GM21447 (cell line): ENCODE results near the gene GHRL.

Source experiments
- ATAC-seq: cut with Tn5 transposase; IDR thresholded peaks from one replicate; pipeline ENCODE4 v1.9.1; 2021; ENCODE audit not compliant: unreplicated experiment

Gene GHRL, protein sequence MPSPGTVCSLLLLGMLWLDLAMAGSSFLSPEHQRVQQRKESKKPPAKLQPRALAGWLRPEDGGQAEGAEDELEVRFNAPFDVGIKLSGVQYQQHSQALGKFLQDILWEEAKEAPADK

DNA sequence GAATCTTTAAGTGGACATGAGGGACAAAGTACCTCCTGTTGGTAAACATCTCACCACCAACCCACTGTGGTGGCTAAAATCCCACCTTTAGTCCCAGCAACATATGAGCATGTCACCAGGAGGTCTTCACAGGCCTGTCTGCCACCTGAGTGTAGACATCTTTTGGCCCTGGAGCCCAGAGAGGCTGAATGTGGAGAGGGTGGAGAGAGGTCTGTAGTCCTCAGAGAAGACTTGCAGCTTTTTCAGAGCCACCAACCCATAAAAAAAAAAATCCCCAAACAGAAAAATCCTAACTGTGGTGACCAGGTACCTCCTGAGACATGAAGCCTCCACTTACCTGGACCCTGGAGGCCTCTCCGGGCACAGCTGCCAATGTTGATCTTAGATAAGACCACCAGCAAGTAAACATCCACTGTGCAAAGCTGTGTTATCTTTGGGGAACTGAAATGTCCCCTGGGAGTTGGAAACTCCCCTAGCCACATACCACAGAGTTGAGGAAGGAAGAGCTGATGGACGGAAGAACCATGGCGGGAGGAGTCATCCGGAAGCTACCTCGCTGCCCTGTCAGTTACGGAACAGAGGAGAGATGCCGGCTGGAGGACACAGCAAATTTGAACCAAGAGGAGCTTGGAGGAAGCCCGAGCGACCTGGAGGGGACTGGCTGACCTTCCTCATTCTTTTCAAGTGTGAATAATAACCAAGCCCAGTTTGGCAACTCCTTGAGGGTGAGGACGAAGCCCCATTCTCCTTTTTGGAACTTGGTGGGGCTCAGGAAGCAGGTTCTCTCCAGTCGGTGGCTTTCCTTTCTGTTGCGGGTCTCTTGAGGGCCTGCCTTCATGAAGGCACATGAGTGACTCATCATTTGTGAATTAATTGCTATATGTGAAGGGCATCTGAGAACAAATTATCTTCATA is at the start of gene GHRL:
Gene GHRL, minus strand, starts transcription at position 443 of the 915 bp plus-strand sequence. CDS start 2,767 bp downstream, outside the sequence.
- ATAC-seq: peak; percentile 72

DNA sequence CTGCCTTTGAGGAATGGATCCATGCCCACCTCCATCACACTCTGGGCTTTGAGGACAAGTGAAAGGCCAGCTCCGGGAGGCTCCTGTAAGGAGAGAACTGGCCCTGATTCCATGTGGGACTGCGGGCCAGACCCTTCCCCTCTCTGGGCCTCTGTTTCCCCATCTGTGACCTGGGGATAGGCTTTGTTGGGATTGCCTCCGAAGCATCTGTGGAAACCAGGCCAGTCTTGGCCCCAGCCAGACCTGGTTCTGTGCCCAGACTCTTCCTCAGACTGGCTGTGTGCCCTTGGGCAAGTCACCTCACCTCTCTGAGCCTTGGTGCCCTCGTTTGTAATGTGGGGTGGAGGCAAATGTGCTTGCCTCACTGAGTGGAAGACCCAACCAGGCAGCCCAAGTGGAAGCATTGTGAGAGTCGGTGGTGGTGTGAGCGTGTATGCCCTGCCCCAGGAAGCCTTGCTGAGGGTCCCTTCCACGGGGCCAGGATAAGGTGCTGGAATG is 49.2 kb upstream of the GHRL start:
- no peak for ATAC-seq

DNA sequence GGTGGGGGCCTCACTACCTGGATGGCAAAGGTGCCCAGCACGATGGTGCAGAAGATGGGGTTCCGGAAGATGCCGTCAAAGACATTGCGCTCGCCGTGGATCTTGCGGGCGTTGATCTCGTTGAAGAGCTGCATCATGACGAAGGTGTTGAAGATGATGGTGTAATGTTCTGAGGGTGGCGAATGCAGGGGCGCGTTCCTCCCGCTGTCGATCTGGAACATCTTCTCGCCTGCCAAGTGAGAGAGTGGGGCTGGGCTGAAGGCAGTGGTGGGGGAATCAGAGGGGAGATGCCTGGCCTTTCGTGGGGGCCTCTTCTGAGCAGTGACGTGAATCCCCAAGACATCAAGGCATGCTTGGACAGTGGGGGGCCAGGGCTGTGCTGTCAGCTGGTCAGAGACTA is 47.7 kb upstream of the GHRL start:
- ATAC-seq: no peak

DNA sequence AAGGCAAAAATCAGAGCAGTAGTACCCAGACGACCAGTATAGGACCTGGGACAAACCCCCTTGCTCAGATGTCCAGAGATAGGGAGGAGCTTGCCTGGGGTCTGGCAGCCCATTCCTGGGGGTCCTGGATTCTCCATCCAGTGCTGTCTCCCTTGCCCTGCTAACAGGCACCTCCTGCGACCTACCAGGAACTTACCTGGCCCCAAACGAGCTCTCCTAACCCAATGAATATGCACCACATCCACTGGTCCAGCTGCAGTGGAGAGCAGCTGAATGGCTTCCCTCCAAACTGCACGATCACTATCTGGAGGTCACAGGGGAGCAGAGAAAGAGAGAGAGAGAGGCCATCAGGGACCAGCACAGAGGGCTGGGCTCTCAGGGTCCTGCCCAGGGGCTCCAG is 47.3 kb upstream of the GHRL start:
- ATAC-seq: no peak

DNA sequence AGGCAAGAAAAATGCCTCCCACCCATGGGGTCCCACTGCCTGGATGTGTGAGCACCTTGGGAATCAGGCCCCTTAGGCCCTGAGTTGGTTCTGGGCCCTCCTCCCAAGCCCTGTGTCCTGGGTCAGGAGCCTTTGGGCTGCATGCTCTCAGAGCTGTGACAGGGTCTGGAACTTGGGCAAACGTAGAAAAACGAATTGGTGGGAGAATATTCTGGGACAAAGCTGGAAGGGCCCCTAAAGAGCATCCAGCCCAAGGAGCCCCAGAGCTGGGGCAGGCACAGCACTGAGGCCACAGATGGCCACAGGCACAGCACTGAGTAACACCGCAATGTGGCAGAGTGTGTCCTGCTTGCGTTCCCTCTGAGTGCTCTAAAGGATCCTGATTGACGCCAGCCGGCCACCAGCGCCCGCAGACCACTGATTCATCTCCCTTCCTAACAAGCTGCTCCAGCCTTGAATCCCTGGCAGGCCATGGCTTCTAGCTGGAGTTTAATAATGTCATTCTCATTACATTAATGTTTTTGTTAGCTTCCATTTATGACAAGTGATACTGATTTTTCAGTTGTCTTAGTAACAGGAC is 46.7 kb upstream of the GHRL start:
- ATAC-seq: no peak

DNA sequence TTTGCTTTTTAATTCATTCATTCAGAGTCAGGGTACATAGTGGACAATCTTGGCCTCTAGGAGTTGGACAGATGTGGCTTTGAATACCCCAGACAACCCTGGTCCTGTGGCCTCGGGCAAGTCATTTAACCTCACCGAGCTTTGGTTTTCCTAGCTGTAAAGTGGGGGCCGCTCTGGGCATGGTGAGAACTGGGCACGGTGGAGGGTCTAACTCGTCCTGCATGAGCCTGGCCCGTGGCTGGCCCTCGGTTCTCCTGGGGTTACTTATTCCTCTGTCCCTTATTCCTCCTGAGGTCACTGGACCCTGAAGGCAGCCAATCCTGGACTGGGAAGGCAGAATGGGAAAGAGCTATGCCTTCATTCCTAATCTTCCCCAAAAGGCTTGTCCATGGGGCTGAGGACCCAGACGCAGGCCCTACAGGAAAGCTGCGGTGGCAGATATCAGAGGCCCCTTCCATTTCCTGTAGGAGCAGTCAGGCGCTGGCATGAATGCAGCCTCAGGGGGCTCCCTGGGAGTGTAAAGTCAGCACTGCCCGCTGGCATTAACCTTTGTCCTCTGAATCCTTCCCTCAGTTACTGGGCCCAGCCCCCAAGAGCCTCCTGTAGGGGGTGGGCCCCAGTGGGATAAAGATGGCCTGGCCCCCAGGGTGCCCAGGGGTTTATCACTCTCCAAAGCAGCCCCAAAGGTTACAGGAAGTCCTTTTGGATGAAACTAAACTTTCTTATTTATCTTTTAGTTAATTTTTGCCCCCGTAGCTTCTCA is 46.0 kb upstream of the GHRL start:
- ATAC-seq: no peak

- ATAC-seq: no peak
These were observed 45.4 kb upstream of the GHRL start for GRCh38 chr3:10338164-10338470.

DNA sequence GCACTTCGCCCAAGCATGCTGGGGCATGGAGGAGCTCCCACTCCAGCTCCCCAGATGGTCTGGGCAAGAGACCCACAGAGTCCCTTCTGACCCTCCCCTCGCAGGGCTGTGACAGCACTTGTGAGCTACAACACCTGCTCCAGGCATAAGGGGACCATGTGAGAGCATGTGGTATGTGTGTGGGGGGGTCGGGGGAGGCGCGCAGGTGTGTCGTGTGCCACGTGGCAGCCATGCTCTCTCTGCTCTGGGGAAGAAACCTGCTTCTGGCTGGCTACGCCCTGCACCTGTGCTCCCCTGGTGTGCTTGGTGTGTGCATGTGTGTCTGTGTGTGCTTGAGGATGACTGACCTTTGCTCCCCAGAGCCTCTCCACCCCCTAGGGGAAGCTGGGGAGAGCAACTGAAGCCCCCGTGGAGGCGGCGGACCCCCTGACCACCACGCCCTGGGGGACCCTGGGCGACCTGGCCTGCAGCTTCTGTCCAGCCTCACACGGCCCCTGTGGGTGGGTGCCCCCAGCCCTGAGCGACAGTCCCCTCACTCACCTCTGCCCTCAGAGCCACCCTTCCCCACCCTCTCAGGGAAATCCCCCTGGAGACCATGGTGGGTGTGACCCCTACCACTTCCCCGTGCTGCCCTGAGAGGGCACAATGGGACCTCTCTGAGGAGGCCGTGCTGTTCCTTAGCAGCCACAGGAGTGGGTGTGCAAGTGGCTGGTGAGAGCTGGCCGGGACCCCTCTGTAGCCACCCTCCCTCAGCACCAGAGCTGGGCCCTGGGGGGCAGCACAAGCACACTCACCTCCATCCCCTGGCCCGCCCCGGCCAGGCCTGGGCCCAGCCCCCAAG is 44.8 kb upstream of the GHRL start:
- ATAC-seq: no peak

DNA sequence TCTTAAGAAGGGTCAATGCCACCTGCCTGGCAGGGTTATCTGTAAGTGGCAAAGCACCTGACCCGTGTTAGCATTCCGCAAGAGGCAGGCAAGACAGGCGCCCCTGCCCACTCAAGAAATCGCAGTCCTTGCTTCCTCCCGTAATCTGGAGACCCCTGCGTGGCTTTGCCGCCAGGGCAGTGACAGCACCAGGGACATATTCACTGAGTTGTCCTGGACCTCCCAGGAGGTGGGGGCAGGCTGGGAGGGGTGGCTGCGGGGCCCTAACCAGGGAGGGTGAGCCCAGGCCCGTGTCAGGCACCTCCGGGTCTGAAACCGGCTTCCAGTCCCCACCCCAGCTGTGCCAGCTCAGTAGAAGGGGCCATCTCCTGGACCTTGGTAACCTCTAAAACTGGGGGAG is 44.0 kb upstream of the GHRL start:
- no peak for ATAC-seq

DNA sequence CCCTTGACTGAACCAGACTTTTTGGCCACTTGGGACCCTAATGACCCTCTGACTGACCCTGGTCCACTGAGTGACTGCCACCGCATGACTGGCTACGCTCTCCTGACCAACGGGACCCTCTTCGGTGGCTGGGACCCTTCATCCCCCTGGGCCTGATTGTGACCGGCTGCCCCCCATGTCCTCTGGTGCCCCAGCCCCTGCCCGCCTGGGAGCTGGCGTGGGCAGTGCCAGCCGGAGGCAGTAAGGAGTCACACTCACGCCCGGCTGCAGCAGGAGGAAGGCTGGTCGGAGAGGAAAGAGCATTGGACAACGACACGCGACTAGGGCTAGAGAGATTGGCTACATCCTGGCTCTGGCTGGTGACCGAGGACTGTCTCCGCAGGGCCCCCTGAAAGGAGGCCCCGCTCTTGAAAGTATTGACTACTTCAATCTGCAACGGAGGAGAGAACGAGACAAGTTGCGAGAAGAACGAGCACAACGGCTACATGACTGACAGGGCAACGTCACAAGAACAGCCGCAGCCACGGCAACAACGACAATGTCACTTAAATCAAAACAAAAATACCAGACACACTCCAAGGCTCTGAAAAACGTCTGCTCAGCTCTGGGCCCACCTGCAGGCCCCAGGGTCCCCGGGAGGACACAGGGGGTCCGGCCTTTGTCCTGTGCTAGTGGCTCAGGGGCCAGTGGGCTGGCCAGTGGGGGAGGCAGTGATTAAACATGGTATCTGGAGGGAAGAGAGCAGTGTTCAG is 43.3 kb upstream of the GHRL start:
- no peak for ATAC-seq

DNA sequence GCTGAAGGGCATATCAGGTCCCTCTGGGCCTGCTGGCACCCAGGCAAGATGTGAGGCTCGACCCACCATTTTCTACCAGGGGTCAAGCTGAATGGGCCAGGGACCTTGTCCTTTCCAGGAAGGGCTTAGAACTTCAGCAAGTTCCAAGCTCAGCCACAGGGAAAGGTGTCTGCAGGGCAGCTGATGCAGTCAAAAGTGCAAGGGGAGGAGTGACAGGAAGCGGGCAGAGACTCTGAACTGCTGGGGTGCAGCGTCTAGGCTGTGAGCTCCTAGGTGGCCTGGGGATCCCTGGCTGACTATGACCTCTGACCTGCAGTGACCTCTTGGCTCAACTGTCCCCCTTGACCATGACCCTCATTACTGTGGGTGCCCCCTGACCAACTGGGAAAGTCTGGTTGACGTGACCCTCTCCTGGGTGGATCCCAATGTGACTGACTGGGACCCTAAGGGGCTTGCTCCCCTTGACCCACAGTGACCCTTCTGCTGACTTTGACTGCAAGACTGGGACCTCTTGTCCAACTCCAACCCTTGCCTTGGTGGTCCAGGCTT is 42.5 kb upstream of the GHRL start:
- ATAC-seq: no peak

- ATAC-seq: no peak
These were observed 41.7 kb upstream of the GHRL start for GRCh38 chr3:10334459-10334858.

DNA sequence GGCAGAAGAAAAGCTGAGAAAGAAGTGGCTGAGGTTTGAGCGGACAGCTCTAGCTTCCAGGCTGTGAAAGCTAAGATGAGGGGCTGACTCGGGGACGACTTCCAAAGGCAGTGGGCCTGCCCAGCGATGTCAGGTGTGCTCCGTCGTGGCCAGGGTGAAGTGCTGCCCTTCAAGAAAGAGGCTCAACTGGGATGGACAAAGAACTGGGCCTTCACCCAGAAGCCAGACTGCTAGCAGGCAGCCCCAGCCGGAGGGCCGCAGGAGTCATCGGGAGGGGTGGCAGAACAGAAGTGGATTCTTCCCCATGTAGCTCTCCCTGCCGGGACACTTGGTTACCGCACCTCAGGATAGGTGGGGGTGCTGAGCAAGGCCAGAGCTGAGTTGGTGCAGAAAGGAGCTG is 41.3 kb upstream of the GHRL start:
- ATAC-seq: no peak

DNA sequence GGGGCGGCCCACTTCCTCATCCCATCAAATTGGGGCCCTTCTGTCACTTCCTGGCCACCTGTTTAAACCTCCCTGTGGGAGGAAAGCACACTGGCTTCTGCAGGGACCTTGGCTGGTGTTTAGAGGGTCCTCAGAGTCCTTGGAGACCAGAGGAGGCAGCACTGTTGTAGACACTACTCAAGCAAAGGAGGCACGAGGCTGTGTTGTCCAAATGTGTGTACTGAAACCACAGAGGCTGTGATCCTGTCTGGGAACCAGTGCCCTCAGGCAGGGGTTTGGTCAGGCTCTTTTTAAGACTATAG is 40.6 kb upstream of the GHRL start:
- ATAC-seq: no peak

GRCh38 chr3:10332481-10333348 is 40.0 kb upstream of the GHRL start:
- ATAC-seq: no peak

DNA sequence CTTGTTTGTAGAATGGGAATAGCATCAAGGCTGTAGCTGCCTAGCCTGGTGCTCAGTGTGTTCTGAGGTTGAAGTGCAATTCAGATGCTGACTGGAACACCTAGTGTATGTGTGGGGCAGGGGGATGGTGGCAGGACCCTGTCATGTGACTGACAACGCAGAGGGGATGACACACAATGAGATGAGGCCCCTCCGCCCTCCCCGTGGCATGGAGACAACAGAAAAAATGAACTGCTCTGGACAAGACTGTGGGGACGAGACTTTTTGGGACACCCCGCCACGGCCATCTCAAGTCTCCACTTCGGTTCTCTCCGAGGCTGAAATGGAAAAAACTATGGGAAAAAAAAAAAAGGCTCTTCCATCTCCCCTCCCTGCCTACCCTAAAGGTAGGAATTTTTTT is 38.6 kb upstream of the GHRL start:
- no peak for ATAC-seq

DNA sequence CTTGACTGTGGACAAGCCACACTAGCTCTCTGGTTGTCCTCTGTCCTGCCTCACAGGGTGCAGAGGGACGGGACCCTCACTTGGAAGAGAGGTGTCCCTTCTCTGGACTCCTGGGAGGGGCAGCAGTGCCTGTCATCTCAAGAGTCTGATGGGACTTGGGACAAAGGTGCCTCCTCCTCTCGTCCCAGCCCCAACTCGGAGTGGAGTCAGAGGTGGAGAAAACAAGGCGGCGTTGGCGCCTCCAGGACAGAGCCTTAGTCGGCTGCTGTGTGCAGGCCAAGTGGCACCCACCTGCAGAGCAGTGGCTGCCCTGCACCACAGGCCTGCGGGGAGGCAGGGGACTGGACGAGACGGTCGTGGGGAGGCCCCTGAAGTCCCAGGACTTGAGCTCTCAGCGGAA is 37.6 kb upstream of the GHRL start:
- ATAC-seq: no peak

DNA sequence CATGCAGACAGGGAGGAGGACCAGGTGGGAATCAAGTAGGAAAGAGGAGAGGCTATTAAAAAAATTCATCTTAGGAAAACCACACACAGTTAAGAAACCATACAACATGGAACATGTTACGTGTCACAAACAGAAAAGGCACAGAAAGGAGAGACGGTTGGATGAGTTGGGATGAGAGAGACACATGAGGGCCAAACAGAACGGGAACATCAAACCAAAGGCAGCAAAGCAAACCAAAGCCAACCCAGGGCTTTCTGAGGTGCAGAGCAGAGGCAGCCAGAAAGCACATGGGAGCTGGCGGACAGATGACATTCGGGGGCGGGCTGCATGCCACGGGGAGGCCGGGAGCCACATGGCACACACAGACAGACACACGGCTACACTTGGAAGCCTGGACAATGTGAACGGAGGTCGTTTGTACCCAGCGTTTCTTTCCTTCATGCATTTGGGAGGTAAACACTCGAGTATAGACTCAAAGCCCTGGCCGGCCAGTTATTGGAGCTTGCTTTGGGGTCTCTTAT is 36.8 kb upstream of the GHRL start:
- no peak for ATAC-seq
